HCT116 (cell line): Measurements from ENCODE around the gene CDH26. TPM values are rescaled to one million over a fixed set of nuclear protein-coding genes. Genes with fewer than 3 reads are reported as not detected.
A peak's percentile ranks its signal among the peaks of the same experiment; 100 is the strongest.

ENCODE experiments used
- ATAC-seq: fragments of 200-7000 bp; cut with Tn5 transposase; 2 replicates; pipeline ENCODE4 v1.9.1; 2020; ENCODE audit warnings: mild to moderate bottlenecking, moderate library complexity
- BruUV-seq: library from RNA; stranded (reverse); fragments of 400-500 nt; replicated peaks from 2 replicates; lab custom pipeline; 2021; lab: Mats Ljungman, UMichigan
- CTCF ChIA-PET: fragments of 300-600 bp; sonication (Branson Sonifier 250); formaldehyde crosslinking; loops from one replicate; lab custom pipeline; 2021; ENCODE audit warnings: antibody characterized with exemption; lab: Charles Lee
- POLR2A ChIA-PET: fragments of 300-600, 350-600 bp; sonication (Branson Sonifier 250); formaldehyde crosslinking; loops from one replicate; lab custom pipeline; 2021; ENCODE audit warnings: antibody characterized with exemption; lab: Charles Lee
- RAD21 ChIA-PET, 2 experiments: fragments of 300-600 bp; sonication (Branson Sonifier 250); formaldehyde crosslinking; loops; one replicate each; lab custom pipeline; 2023; ENCODE audit warnings: low total read pairs in 2 of 2; ENCODE audit not compliant: uncharacterized antibody in 2 of 2, unreplicated experiment in 2 of 2, low non-redundant PET in 1 of 2; lab: Charles Lee
- DNase-seq: peaks from one replicate; pipeline ENCODE4 v3.0.0-alpha.2; 2010; ENCODE audit warnings: low read depth, low spot score
- H2AFZ ChIP-seq: fragments of 200-600 bp; shearing (Covaris generic), sonication (generic); 2 replicates; pipeline ENCODE4 v1.6.1; 2017; ENCODE audit warnings: low read depth, mixed run types, mixed read lengths, antibody characterized with exemption, low read length; ENCODE audit not compliant: poor library complexity, severe bottlenecking
- H3K27ac ChIP-seq: 2 replicates; pipeline ENCODE4 v1.5.1; 2012; ENCODE audit warnings: low read depth, low read length
- H3K27me3 ChIP-seq: fragments of 200-600 bp; sonication (generic); 2 replicates; pipeline ENCODE4 v1.6.1; 2016; ENCODE audit warnings: mixed run types, low read length, mixed read lengths; ENCODE audit not compliant: insufficient read depth
- H3K36me3 ChIP-seq, 2 experiments: fragments of 200-500 bp in 1 of 2; fragments of 200-600 bp in 1 of 2; sonication (Bioruptor generic) in 1 of 2; sonication (generic) in 1 of 2; 2 replicates each; pipeline versions ENCODE4 v1.5.1 to v1.6.1; 2014 to 2016; ENCODE audit warnings: low read length in 2 of 2, inconsistent platforms in 1 of 2, mixed read lengths in 1 of 2, mixed run types in 1 of 2; ENCODE audit not compliant: insufficient read depth in 2 of 2, control insufficient read depth in 1 of 2
- H3K4me1 ChIP-seq, 2 experiments: fragments of 200-600 bp in 1 of 2; sonication (generic) in 1 of 2; 2 replicates each; pipeline versions ENCODE4 v1.5.1 to v1.6.1; 2012 to 2017; ENCODE audit warnings: low read length in 2 of 2, inconsistent platforms in 1 of 2, mild to moderate bottlenecking in 1 of 2, mixed read lengths in 1 of 2, mixed run types in 1 of 2, moderate library complexity in 1 of 2; ENCODE audit not compliant: insufficient read depth in 2 of 2, control insufficient read depth in 1 of 2
- H3K4me2 ChIP-seq: fragments of 200-600 bp; sonication (generic); 2 replicates; pipeline ENCODE4 v1.6.1; 2017; ENCODE audit warnings: mixed run types, low read length, mixed read lengths
- H3K4me3 ChIP-seq, 2 experiments: fragments of 200-600 bp in 1 of 2; sonication (generic) in 1 of 2; replicated peaks in 1 of 2; 2 replicates each; pipeline ENCODE4 v1.5.1; 2011 to 2016; ENCODE audit warnings: low read length in 2 of 2, control low read depth in 1 of 2, low read depth in 1 of 2, mild to moderate bottlenecking in 1 of 2, mixed read lengths in 1 of 2, mixed run types in 1 of 2
- H3K79me2 ChIP-seq: fragments of 200-600 bp; sonication (generic); 2 replicates; pipeline ENCODE4 v1.6.1; 2017; ENCODE audit warnings: mild to moderate bottlenecking, mixed run types, low read length, moderate library complexity, mixed read lengths; ENCODE audit not compliant: insufficient read depth
- H3K9ac ChIP-seq: fragments of 200-600 bp; sonication (generic); 2 replicates; pipeline ENCODE4 v1.6.1; 2016; ENCODE audit warnings: low read length, mixed read lengths
- H3K9me2 ChIP-seq: fragments of 200-600 bp; sonication (generic), shearing (Covaris generic); 2 replicates; pipeline ENCODE4 v1.6.1; 2017; ENCODE audit warnings: mixed run types, mild to moderate bottlenecking, moderate library complexity; ENCODE audit not compliant: insufficient read depth
- H3K9me3 ChIP-seq, 2 experiments: fragments of 200-500 bp in 1 of 2; fragments of 200-600 bp in 1 of 2; sonication (Bioruptor generic) in 1 of 2; sonication (generic) in 1 of 2; 2 replicates each; pipeline ENCODE4 v1.6.1; 2014 to 2017; ENCODE audit warnings: low read length in 2 of 2, mixed read lengths in 2 of 2, inconsistent platforms in 1 of 2, low read depth in 1 of 2, mild to moderate bottlenecking in 1 of 2, mixed run types in 1 of 2, moderate library complexity in 1 of 2; ENCODE audit not compliant: control insufficient read depth in 1 of 2, insufficient read depth in 1 of 2
- H4K20me1 ChIP-seq: fragments of 200-600 bp; sonication (generic), shearing (Covaris generic); 2 replicates; pipeline ENCODE4 v1.6.1; 2017; ENCODE audit warnings: mixed run types, mild to moderate bottlenecking, moderate library complexity; ENCODE audit not compliant: insufficient read depth
- CEBPB ChIP-seq: IDR thresholded peaks from 2 replicates; pipeline ENCODE4 v1.6.1; 2012; ENCODE audit warnings: low read depth
- CTCF ChIP-seq, 3 experiments: fragments of 200-600 bp in 1 of 3; sonication (generic) in 1 of 3; IDR thresholded peaks in 2 of 3; conservative IDR thresholded peaks in 1 of 3; 2 replicates each; pipeline ENCODE4 v1.5.1; 2012 to 2017; ENCODE audit warnings: low read depth in 2 of 3, low read length in 2 of 3, antibody characterized with exemption in 1 of 3, borderline replicate concordance in 1 of 3, control low read depth in 1 of 3, mild to moderate bottlenecking in 1 of 3, mixed read lengths in 1 of 3, mixed run types in 1 of 3, moderate library complexity in 1 of 3; ENCODE audit not compliant: insufficient read depth in 1 of 3
- EGR1 ChIP-seq: IDR thresholded peaks from 2 replicates; pipeline ENCODE4 v1.6.1; 2012; ENCODE audit warnings: low read depth
- ELF1 ChIP-seq: IDR thresholded peaks from 2 replicates; pipeline ENCODE4 v1.6.1; 2012; ENCODE audit warnings: low read depth, borderline replicate concordance
- EZH2 ChIP-seq: fragments of 200-600 bp; sonication (generic); IDR thresholded peaks from 2 replicates; pipeline ENCODE4 v1.6.1; 2017; ENCODE audit warnings: antibody characterized with exemption, mixed run types
- EZH2phosphoT487 ChIP-seq: fragments of 200-600 bp; IDR thresholded peaks from 2 replicates; pipeline ENCODE4 v1.6.1; 2018; ENCODE audit warnings: antibody characterized with exemption, borderline replicate concordance
- FOSL1 ChIP-seq: IDR thresholded peaks from 2 replicates; pipeline ENCODE4 v1.6.1; 2012; ENCODE audit warnings: low read depth
- JUND ChIP-seq: IDR thresholded peaks from 2 replicates; pipeline ENCODE4 v1.6.1; 2012
- POLR2A ChIP-seq: IDR thresholded peaks from 2 replicates; pipeline ENCODE4 v1.7.0; 2011; ENCODE audit warnings: borderline replicate concordance; ENCODE audit not compliant: insufficient read depth, insufficient read length; ENCODE audit errors: extremely low read depth
- POLR2AphosphoS5 ChIP-seq: IDR thresholded peaks from 2 replicates; pipeline ENCODE4 v1.6.1; 2011; ENCODE audit warnings: mild to moderate bottlenecking, low read depth, low read length, moderate library complexity
- RAD21 ChIP-seq: IDR thresholded peaks from 2 replicates; pipeline ENCODE4 v1.6.1; 2012; ENCODE audit warnings: low read depth, mild to moderate bottlenecking
- SIN3A ChIP-seq: IDR thresholded peaks from 2 replicates; pipeline ENCODE4 v1.6.1; 2012; ENCODE audit warnings: low read depth
- SP1 ChIP-seq: IDR thresholded peaks from 2 replicates; pipeline ENCODE4 v1.6.1; 2012; ENCODE audit warnings: low read depth
- SRF ChIP-seq: IDR thresholded peaks from 2 replicates; pipeline ENCODE4 v1.6.1; 2012; ENCODE audit warnings: low read depth
- TCF7L2 ChIP-seq: IDR thresholded peaks from 2 replicates; pipeline ENCODE4 v1.7.0; 2011; ENCODE audit warnings: borderline replicate concordance, inconsistent platforms; ENCODE audit not compliant: insufficient read depth, insufficient read length; ENCODE audit errors: extremely low read depth
- YY1 ChIP-seq: IDR thresholded peaks from 2 replicates; pipeline ENCODE4 v1.6.1; 2011; ENCODE audit warnings: low read length, low read depth, moderate library complexity, mild to moderate bottlenecking; ENCODE audit not compliant: insufficient replicate concordance; ENCODE audit errors: extremely low read depth
- ZFX ChIP-seq: fragments of 450-650 bp; IDR thresholded peaks from 2 replicates; pipeline ENCODE4 v1.6.1; 2017
- ZNF274 ChIP-seq: fragments of 200-500 bp; sonication (Bioruptor generic); IDR thresholded peaks from 2 replicates; pipeline ENCODE4 v1.6.1; 2014; ENCODE audit warnings: mild to moderate bottlenecking, low read depth, low read length, inconsistent platforms
- intact Hi-C: fragments of 100-400 bp; cut with micrococcal nuclease; formaldehyde crosslinking; loops from 2 replicates; pipeline ENCODE4 v1.10.0; 2022
- total RNA-seq: library from RNA; stranded (reverse); gene quantifications from one replicate; pipeline ENCODE4 v1.2.1, GENCODE V29; 2021; ENCODE audit not compliant: unreplicated experiment
- TF ChIP-seq, protein P1 (sequence below): IDR thresholded peaks from 2 replicates; pipeline ENCODE4 v1.6.1; 2012
- TF ChIP-seq, protein P2 (sequence below): IDR thresholded peaks from 2 replicates; pipeline ENCODE4 v1.6.1; 2012
- TF ChIP-seq, protein P3 (sequence below): IDR thresholded peaks from 2 replicates; pipeline ENCODE4 v1.6.1; 2012; ENCODE audit warnings: low read depth

The CDH26 gene
- total RNA-seq, 1 experiment from 2014 or later: 0.34 TPM

GRCh38 chr20:59988141-59988540, 29.9 kb downstream of the CDH26 start:
- peak; percentile 96 for ATAC-seq
- no peaks in the 10 kb centered on the region for H3K9me3 ChIP-seq
- 0 out of 4 replicates have a peak overlapping the region, but pooled peaks of 1 of the 2 experiments have one; percentile 4 for H3K4me3 ChIP-seq
- H3K36me3 ChIP-seq: no peaks in the 10 kb centered on the region
- peak overlapping the region; percentile 62 for H3K4me2 ChIP-seq
- H3K27me3 ChIP-seq: no peaks in the 10 kb centered on the region
- ChIA-PET CTCF (interaction anchor here (0.8 to 1.3 kb wide), 2 partner anchors 33 to 62 kb away, joined by 3 to 4 read pairs; no protein-coding TSS in a partner anchor), POLR2A (no interaction called here), RAD21 (no interaction called here)
- BruUV-seq: no TSS peak
- H3K27ac ChIP-seq: no peak overlapping the region; the same call in 1 of the 2 replicates
- H3K9me2 ChIP-seq: no peaks in the 10 kb centered on the region
- no peaks in the 10 kb centered on the region for H4K20me1 ChIP-seq
- peaks cover 17 to 30% of the 10 kb centered on the region in 2 experiments for H3K4me1 ChIP-seq
- DNase-seq: peak; percentile 80
- no peak overlapping the region for H3K9ac ChIP-seq
- no peaks in the 10 kb centered on the region for H3K79me2 ChIP-seq
- intact Hi-C loops: no loop called here
- no peak overlapping the region for H2AFZ ChIP-seq
- TF ChIP-seq SRF (no peak), POLR2AphosphoS5 (peak; percentile 55), RAD21 (no peak; the same call in 1 of the 2 replicates), POLR2A (no peak), SP1 (peak; percentile 56), ZFX (no peak), JUND (peak; percentile 72), TCF7L2 (no peak), ZNF274 (no peak), EZH2 (no peak), FOSL1 (peak; percentile 78), YY1 (no peak), SIN3A (no peak), EGR1 (no peak), EZH2phosphoT487 (no peak), CTCF (IDR thresholded peaks at IDR 0.05 in 2 of 3, conservative IDR thresholded peaks at IDR 0.05 in 1 of 3; ENCODE audit: borderline replicate concordance in 1 of 3, insufficient read depth in 1 of 3, low read depth in 2 of 3, low read length in 2 of 3) (no peak), CEBPB (no peak), ELF1 (no peak)
- TF ChIP-seq, protein P1, sequence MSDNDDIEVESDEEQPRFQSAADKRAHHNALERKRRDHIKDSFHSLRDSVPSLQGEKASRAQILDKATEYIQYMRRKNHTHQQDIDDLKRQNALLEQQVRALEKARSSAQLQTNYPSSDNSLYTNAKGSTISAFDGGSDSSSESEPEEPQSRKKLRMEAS: no peak
- TF ChIP-seq, protein P2, sequence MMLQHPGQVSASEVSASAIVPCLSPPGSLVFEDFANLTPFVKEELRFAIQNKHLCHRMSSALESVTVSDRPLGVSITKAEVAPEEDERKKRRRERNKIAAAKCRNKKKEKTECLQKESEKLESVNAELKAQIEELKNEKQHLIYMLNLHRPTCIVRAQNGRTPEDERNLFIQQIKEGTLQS: no peak
- TF ChIP-seq, protein P3, sequence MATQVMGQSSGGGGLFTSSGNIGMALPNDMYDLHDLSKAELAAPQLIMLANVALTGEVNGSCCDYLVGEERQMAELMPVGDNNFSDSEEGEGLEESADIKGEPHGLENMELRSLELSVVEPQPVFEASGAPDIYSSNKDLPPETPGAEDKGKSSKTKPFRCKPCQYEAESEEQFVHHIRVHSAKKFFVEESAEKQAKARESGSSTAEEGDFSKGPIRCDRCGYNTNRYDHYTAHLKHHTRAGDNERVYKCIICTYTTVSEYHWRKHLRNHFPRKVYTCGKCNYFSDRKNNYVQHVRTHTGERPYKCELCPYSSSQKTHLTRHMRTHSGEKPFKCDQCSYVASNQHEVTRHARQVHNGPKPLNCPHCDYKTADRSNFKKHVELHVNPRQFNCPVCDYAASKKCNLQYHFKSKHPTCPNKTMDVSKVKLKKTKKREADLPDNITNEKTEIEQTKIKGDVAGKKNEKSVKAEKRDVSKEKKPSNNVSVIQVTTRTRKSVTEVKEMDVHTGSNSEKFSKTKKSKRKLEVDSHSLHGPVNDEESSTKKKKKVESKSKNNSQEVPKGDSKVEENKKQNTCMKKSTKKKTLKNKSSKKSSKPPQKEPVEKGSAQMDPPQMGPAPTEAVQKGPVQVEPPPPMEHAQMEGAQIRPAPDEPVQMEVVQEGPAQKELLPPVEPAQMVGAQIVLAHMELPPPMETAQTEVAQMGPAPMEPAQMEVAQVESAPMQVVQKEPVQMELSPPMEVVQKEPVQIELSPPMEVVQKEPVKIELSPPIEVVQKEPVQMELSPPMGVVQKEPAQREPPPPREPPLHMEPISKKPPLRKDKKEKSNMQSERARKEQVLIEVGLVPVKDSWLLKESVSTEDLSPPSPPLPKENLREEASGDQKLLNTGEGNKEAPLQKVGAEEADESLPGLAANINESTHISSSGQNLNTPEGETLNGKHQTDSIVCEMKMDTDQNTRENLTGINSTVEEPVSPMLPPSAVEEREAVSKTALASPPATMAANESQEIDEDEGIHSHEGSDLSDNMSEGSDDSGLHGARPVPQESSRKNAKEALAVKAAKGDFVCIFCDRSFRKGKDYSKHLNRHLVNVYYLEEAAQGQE: no peak
